Testis (tissue), 3 donors: ENCODE data around the gene SLC39A12. TPM values are rescaled to one million over a fixed set of nuclear protein-coding genes. Genes with fewer than 3 reads are reported as not detected.

Experiments
- DNase-seq: peaks from one replicate; pipeline ENCODE4 v3.0.0-alpha.2; 2019
- H3K27ac ChIP-seq, 2 donors: fragments of 200-600 bp; sonication (generic); one replicate each; pipeline ENCODE4 v1.5.1; 2019
- H3K27me3 ChIP-seq: fragments of 200-600 bp; sonication (generic); one replicate; pipeline ENCODE4 v1.5.1; 2019
- H3K36me3 ChIP-seq: fragments of 200-600 bp; sonication (generic); one replicate; pipeline ENCODE4 v1.5.1; 2017; ENCODE audit warnings: low read depth; ENCODE audit errors: missing control alignments
- H3K4me1 ChIP-seq: fragments of 200-600 bp; sonication (generic); one replicate; pipeline ENCODE4 v1.5.1; 2019
- H3K4me3 ChIP-seq, 2 donors: fragments of 200-600 bp; sonication (generic); one replicate each; pipeline ENCODE4 v1.5.1; 2017 to 2019
- H3K9me3 ChIP-seq: fragments of 200-600 bp; sonication (generic); one replicate; pipeline ENCODE4 v1.5.1; 2017
- CTCF ChIP-seq, 3 experiments: fragments of 450-650 bp in 2 of 3; fragments of 200-600 bp in 1 of 3; sonication (generic) in 1 of 3; IDR thresholded peaks; one replicate each; pipeline ENCODE4 v1.5.1; 2016 to 2019; ENCODE audit warnings: antibody characterized with exemption in 3 of 3, mild to moderate bottlenecking in 2 of 3, moderate library complexity in 1 of 3
- POLR2A ChIP-seq: fragments of 450-650 bp; IDR thresholded peaks from one replicate; pipeline ENCODE4 v1.6.1; 2017; ENCODE audit warnings: antibody characterized with exemption, mild to moderate bottlenecking, moderate library complexity
- WGBS, 2 donors: methylation state at CpG; one replicate each; pipeline ENCODE4 v1.1.5; 2018; 5-methylcytosine and 5-hydroxymethylcytosine counted together
- intact Hi-C: fragments of 100-400 bp; cut with DNase I; formaldehyde crosslinking; loops from one replicate; pipeline ENCODE4 v1.15.1; 2023; ENCODE audit warnings: low total_unique reads
- polyA plus RNA-seq: library from polyadenylated mRNA; stranded (reverse); fragments of 350-450 nt; fragmentation: Illumina TruSeq; extraction: RNeasy Lipid Tissue Mini Kit (QIAGEN cat#74804); gene quantifications from one replicate; pipeline ENCODE4 v1.2.3, GENCODE V29; 2014; ENCODE audit warnings: low read depth, low replicate concordance; ENCODE audit not compliant: insufficient read depth
- total RNA-seq, 2 donors: library from RNA; depleted of rRNA; stranded (reverse); fragments of >200 nt; gene quantifications; one replicate each; pipeline ENCODE4 v1.2.3, GENCODE V29; 2016

Gene SLC39A12
- total and polyA plus RNA-seq, 3 donors from 2014 or later: 0.38 to 0.68 (median 0.47) TPM

- no peaks in the 10 kb centered on the region for H3K27me3 ChIP-seq
- WGBS, 2 donors: 74 to 79% methylated on average over 4 of the region's 4 CpGs
- no peak overlapping the region for H3K27ac ChIP-seq
- H3K4me1 ChIP-seq: no peaks in the 10 kb centered on the region
- H3K9me3 ChIP-seq: no peaks in the 10 kb centered on the region
- no peak for DNase-seq
- no peaks in the 10 kb centered on the region for H3K36me3 ChIP-seq
- TF ChIP-seq POLR2A: no peak
- TF ChIP-seq CTCF (IDR thresholded peaks at IDR 0.05): no peak
- intact Hi-C loops: no loop called here
- H3K4me3 ChIP-seq: no peak overlapping the region
Measured at GRCh38 chr10:17915181-17915580, 36.5 kb upstream of the SLC39A12 start.

- WGBS, 2 donors: 82 to 87% methylated on average over 12 of the region's 12 CpGs
- intact Hi-C loops: no loop called here
Measured at GRCh38 chr10:17918187-17918903, 33.4 kb upstream of the SLC39A12 start.

GRCh38 chr10:17921378-17921777, 30.3 kb upstream of the SLC39A12 start:
- intact Hi-C loops: no loop called here
- 89 to 92% methylated on average over 3 of the region's 3 CpGs for WGBS, 2 donors

More at GRCh38 chr10:17918187-17918903, 33.4 kb upstream of the SLC39A12 start:
- Histone ChIP-seq H3K9me3 (no peaks in the 10 kb centered on the region), H3K36me3 (no peaks in the 10 kb centered on the region), H3K27me3 (no peaks in the 10 kb centered on the region), H3K4me1 (no peaks in the 10 kb centered on the region), H3K4me3 (no peak overlapping the region), H3K27ac (no peak overlapping the region)
- no peak for DNase-seq
- TF ChIP-seq POLR2A (no peak), CTCF (IDR thresholded peaks at IDR 0.05) (no peak)

GRCh38 chr10:17923728-17924127, 28.0 kb upstream of the SLC39A12 start:
- no peaks in the 10 kb centered on the region for H3K36me3 ChIP-seq
- intact Hi-C loops: no loop called here
- no peak overlapping the region for H3K4me3 ChIP-seq
- no peak overlapping the region for H3K27ac ChIP-seq
- no peaks in the 10 kb centered on the region for H3K9me3 ChIP-seq
- 69 to 90% methylated on average over 4 of the region's 4 CpGs for WGBS, 2 donors
- TF ChIP-seq CTCF (IDR thresholded peaks at IDR 0.05) (no peak), POLR2A (no peak)
- H3K4me1 ChIP-seq: no peaks in the 10 kb centered on the region
- no peak for DNase-seq
- no peaks in the 10 kb centered on the region for H3K27me3 ChIP-seq

More at GRCh38 chr10:17921378-17921777, 30.3 kb upstream of the SLC39A12 start:
- Histone ChIP-seq H3K9me3 (no peaks in the 10 kb centered on the region), H3K27ac (no peak overlapping the region), H3K27me3 (no peaks in the 10 kb centered on the region), H3K4me1 (no peaks in the 10 kb centered on the region), H3K4me3 (no peak overlapping the region), H3K36me3 (no peaks in the 10 kb centered on the region)
- no peak for DNase-seq
- TF ChIP-seq POLR2A (no peak), CTCF (IDR thresholded peaks at IDR 0.05) (no peak)
